Measurements from ENCODE around the gene APBB2. TPM values are rescaled to one million over a fixed set of nuclear protein-coding genes. Genes with fewer than 3 reads are reported as not detected.

Gene APBB2
- total and polyA plus RNA-seq, 2 of the 8 experiments (the other 6 are each of a cell fraction or from before 2014, with no cell fraction given): 58.7 to 59.4 TPM

- H3K79me2 ChIP-seq (ENCODE audit: control insufficient read depth in 1 of 2, insufficient read depth in 2 of 2, low read length in 2 of 2): no peaks in the 10 kb centered on the region
- peaks cover 0 to 5% (median 3%) of the 10 kb centered on the region in 4 experiments; a peak in 5 of 7 replicates for H3K4me1 ChIP-seq (replicated peaks in 1 of 4; ENCODE audit: control insufficient read depth in 3 of 4, insufficient read depth in 4 of 4, low read length in 3 of 4)
- TF ChIP-seq YY1 (IDR thresholded peaks at IDR 0.05; ENCODE audit: low read depth, low read length) (no peak), MAFK (IDR thresholded peaks at IDR 0.05; ENCODE audit: low read depth, low read length) (no peak), POLR2A (IDR thresholded peaks at IDR 0.05; ENCODE audit: control extremely low read depth in 1 of 2, low read depth in 2 of 2, low read length in 2 of 2) (no peak), SIN3A (conservative IDR thresholded peaks at IDR 0.05 in 1 of 2, IDR thresholded peaks at IDR 0.05 in 1 of 2; ENCODE audit: low read depth in 1 of 2, low read length in 2 of 2) (no peak), ASH2L (IDR thresholded peaks at IDR 0.05; ENCODE audit: low read length) (no peak), SP2 (IDR thresholded peaks at IDR 0.05; ENCODE audit: low read length) (no peak), TBP (IDR thresholded peaks at IDR 0.05; ENCODE audit: low read depth, low read length) (no peak), TEAD4 (IDR thresholded peaks at IDR 0.05; ENCODE audit: low read depth, low read length) (no peak), RAD21 (IDR thresholded peaks at IDR 0.05 in 1 of 2, conservative IDR thresholded peaks at IDR 0.05 in 1 of 2; ENCODE audit: low read depth in 2 of 2, low read length in 2 of 2) (no peak)
- H3K4ac ChIP-seq (replicated peaks; ENCODE audit: insufficient read length, low read depth, low read length): no peak overlapping the region
- CTCF ChIA-PET (ENCODE audit: partially characterized antibody): interaction anchor here (0.8 kb wide), 1 partner anchor 185 kb away, joined by 4 read pairs; no protein-coding TSS in a partner anchor
- POLR2A ChIA-PET (ENCODE audit: partially characterized antibody): no interaction called here
- 91% methylated on average over 4 of the region's 5 CpGs; no CpG with 5 or more reads in 1 of the 2 experiments for WGBS, 2 experiments (ENCODE audit: extremely low coverage in 1 of 2, insufficient coverage in 1 of 2, insufficient read length in 1 of 2, insufficient replicate concordance in 2 of 2, low coverage in 1 of 2, low lambda C conversion rate in 2 of 2, missing lambda C conversion rate in 1 of 2)
- no peak overlapping the region for H3K4me2 ChIP-seq (ENCODE audit: insufficient read depth in 1 of 2, low read depth in 2 of 2, low read length in 2 of 2)
- no peak overlapping the region for H2BK12ac ChIP-seq (ENCODE audit: low read depth, low read length)
- H2BK120ac ChIP-seq (replicated peaks; ENCODE audit: low read depth, low read length): no peak overlapping the region
- H3K27me3 ChIP-seq (replicated peaks in 1 of 4; ENCODE audit: control insufficient read depth in 3 of 4, extremely low read depth in 1 of 4, insufficient read depth in 3 of 4, low read length in 3 of 4): no peaks in the 10 kb centered on the region
- H2BK15ac ChIP-seq (ENCODE audit: low read length): no peak overlapping the region
- no peak overlapping the region for H3K9ac ChIP-seq (replicated peaks in 1 of 4; ENCODE audit: extremely low read depth in 1 of 4, low read depth in 3 of 4, low read length in 3 of 4)
- no peak overlapping the region for H3K4me3 ChIP-seq (ENCODE audit: extremely low read depth in 1 of 4, insufficient read depth in 2 of 4, low read depth in 3 of 4, low read length in 4 of 4)
- DNase-seq (ENCODE audit: low read depth in 1 of 2, low spot score in 2 of 2) (no peak), FAIRE-seq (no peak)
- no peaks in the 10 kb centered on the region; the same call in 1 of the 2 replicates for H3K79me1 ChIP-seq (ENCODE audit: low read depth, low read length)
- no peak overlapping the region for H4K91ac ChIP-seq (replicated peaks; ENCODE audit: insufficient read length, low read length)
- H2AFZ ChIP-seq (ENCODE audit: low read length): no peak overlapping the region
- no peak overlapping the region for H3K23ac ChIP-seq (ENCODE audit: insufficient read length)
- H3K36me3 ChIP-seq (ENCODE audit: control insufficient read depth in 2 of 4, insufficient read depth in 4 of 4, low read length in 3 of 4): no peaks in the 10 kb centered on the region
- no peak overlapping the region for H4K8ac ChIP-seq (ENCODE audit: extremely low read depth, insufficient read depth, low read length)
- H2BK5ac ChIP-seq (ENCODE audit: low read depth, low read length): no peak overlapping the region; the same call in 1 of the 2 replicates
- H2BK20ac ChIP-seq (ENCODE audit: low read length): no peak overlapping the region
- no peak overlapping the region for H3K56ac ChIP-seq (replicated peaks; ENCODE audit: insufficient read length, low read depth, low read length)
- H4K5ac ChIP-seq (ENCODE audit: insufficient read length, low read depth, low read length): no peak overlapping the region
- no peaks in the 10 kb centered on the region; the same call in 1 of the 2 replicates for H3K23me2 ChIP-seq (ENCODE audit: low read depth, low read length)
- no peak overlapping the region for H2AK5ac ChIP-seq (ENCODE audit: low read depth, low read length)
- no peak overlapping the region for H3K27ac ChIP-seq (ENCODE audit: low read depth, low read length)
- H4K20me1 ChIP-seq (replicated peaks in 1 of 2; ENCODE audit: control insufficient read depth in 1 of 2, insufficient read depth in 2 of 2, low read length in 2 of 2): no peaks in the 10 kb centered on the region
- H3K9me3 ChIP-seq (ENCODE audit: insufficient read depth in 2 of 2, low read depth in 1 of 2, low read length in 1 of 2): no peaks in the 10 kb centered on the region
- H3K18ac ChIP-seq (ENCODE audit: extremely low read depth, low read length): no peak overlapping the region
- no peak overlapping the region for H3K14ac ChIP-seq (ENCODE audit: insufficient read length)
Measured at GRCh38 chr4:41067369-41067768, 147.0 kb downstream of the APBB2 start.

Measured in H1 (cell line).